Activated T-cell treated with anti-CD3 and anti-CD28 coated beads for 1 hour (primary cell): ENCODE measurements around the gene FCRL1.

ENCODE experiments used
- DNase-seq: peaks from one replicate; pipeline ENCODE4 v3.0.0-alpha.2; 2020; ENCODE audit warnings: low read depth

Gene FCRL1, protein sequence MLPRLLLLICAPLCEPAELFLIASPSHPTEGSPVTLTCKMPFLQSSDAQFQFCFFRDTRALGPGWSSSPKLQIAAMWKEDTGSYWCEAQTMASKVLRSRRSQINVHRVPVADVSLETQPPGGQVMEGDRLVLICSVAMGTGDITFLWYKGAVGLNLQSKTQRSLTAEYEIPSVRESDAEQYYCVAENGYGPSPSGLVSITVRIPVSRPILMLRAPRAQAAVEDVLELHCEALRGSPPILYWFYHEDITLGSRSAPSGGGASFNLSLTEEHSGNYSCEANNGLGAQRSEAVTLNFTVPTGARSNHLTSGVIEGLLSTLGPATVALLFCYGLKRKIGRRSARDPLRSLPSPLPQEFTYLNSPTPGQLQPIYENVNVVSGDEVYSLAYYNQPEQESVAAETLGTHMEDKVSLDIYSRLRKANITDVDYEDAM

DNA sequence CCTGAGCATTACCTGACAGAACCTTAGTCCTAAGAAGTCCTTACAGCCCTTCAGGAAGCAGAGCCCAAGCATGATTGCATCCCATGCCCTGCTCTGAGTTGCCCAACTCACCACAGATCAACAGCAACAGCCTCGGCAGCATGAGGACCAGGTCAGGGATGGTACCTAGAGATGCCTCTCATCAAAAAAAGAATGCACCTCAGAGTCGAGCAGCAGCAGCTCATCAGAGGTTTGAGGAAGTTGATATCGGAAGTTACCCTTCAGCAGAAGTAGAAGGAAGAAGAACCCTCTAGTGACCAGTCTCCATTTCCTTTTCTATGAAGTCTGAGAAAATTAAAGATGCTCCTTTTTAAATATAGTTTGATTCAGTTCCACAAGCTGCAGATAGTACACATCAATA, at the start of gene FCRL1:
TSS of gene FCRL1 (minus strand) at position 225 of the 400 bp plus-strand sequence. CDS start at position 142, 83 bp downstream.
- DNase-seq: no peak

DNA sequence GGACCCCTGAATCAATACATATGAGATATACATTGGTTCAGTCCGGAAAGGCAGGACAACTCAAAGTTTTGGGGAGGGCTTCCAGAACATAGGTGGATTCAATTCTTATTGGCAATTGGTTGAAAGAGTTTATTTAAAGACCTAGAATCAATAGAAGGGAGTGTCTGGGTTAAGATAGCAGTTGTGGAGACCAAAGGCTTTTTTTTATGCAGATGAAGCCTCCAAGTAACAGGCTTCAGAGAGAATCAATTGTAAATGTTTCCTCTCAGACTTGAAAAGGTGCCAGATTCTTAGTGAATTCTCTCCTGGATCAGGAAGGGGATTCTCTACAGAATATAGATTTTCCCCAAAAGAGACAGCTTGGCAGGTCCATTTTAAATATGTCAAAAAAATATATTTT, 48.7 kb upstream of the FCRL1 start:
- DNase-seq: no peak

GRCh38 chr1:157862114-157863070, 42.5 kb upstream of the FCRL1 start:
- no peak for DNase-seq

DNA sequence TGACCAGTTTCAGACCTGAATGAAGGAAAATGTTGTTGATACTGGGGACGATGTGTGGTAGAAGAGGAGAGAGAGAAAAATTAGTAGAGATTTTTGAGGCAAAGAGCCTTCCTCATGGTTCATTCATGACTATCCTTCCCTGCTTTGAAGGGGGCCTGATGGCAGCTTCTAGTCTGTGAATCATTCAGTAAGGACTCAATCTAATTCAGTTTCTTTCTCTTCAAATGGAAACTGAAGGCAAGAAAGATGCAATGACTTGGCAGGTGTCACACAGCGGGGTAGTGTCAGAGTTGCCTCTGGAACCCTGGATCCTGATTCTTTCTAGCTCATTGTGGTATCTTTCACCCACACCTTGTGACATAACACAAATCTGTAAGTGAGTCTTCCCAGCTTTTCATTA, 36.6 kb upstream of the FCRL1 start:
- DNase-seq: no peak

GRCh38 chr1:157852476-157852875, 32.6 kb upstream of the FCRL1 start:
- no peak for DNase-seq

DNA sequence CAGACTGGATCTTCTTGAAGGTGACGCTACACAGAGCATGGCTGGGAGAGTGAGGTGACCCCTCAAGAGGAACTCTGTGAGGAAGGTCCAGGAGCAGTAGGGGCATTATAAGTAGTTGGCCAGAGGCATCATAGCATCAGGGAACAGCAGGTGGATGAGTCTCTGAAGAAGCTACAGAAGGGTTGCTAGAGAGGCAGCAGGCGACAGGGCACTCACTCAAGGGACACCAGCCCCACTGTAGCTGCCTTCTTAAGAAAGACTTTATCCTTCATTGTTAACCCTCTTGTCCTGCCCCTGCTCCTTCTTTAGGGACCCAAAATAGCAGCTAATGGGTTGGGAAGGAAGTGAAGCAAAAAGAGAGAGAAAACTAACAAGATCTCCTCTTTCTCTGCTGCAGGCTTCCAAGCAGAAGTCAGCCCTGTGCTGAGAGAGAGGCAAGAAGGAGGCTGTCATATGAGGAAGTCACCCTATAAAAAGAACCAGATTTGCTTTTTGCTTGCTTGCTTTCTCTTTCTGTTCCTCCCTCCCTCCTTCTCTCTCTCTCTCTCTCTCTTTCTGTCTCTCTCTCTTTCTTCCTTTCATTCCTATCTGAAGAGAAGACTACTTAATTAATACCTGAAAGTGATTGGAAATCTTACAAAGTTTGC, 29.4 kb upstream of the FCRL1 start:
- DNase-seq: no peak

DNA sequence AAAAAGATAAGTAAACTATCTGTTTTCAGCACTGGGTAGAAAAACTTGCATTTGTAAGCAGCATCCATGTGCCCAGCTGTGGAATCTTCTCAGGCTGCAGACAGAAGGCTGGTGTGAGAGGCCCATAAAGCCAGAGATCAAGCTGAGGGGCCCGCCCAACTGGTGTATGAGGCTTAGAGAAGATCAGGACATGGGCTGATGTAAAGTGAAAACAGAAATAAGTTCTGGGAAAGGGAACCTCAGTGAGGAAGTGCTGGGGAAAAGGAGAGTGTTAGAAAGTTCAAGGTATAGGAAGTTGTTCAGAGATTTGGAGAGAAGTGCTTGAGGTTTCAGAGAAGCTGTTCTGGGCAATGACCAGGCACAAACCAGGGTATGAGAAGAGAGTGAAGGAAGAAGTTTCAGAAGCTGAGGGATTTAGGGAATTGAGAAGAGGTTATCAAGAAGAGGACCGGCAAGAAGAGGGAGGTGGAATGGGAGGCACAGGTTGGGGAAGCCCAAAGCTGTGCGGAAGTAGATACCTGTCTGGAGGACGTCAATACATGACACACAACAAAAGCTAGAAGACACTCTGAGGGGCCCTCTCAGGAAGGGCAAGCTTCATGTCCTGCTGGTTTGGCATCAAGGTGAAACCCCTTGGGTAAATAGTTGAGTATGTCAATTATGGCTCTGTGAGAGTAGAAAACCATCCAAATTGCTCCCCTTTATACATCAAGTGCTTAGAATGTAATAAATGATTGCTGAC, 24.3 kb upstream of the FCRL1 start:
- no peak for DNase-seq

- DNase-seq: no peak
Observed at GRCh38 chr1:157842939-157843338, 23.0 kb upstream of the FCRL1 start.

DNA sequence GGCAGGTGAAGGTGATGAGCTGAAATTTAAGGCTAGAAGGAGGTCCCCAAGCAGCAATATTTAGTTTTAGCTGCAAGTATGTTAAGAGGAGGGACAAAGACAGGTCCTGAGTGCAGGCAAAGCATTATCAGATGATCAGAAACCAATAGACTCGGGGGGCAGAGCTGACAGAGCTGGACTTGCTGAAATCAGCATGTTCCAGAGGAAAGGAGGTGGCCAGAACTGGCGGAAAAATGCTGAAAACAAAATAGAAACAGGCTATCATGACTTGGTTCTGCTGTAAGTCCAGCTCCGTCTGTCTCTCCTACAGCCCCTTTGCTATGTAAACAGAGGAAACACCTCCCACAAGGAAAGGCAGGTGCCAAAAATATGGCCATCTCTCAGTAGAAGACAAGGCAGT, 21.8 kb upstream of the FCRL1 start, which contains the start of gene CD5L:
TSS of gene CD5L (minus strand) at position 101 of the 400 bp plus-strand sequence. CDS start 107 bp downstream, outside the sequence.
- no peak for DNase-seq

GRCh38 chr1:157838966-157839365, 19.0 kb upstream of the FCRL1 start:
- no peak for DNase-seq

DNA sequence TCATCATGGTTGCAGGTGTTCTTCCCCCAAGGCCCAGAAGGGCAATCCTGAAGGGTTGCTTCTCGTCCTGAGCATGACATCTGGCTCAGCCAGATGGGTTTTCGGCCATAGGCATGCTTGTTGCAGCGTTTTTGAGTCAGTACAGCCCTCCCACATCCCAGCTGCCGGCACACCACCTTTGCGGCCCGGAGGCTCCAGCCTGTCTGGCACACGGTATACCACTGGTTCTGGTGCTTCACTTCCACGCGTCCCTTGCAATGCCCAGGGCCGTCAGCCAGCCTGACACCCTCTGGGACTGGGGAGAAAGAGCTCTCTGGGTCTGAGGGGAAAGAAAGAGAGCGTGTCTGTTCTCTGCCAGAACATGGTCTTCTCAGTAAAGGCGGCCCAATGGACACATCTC, 14.5 kb upstream of the FCRL1 start:
- DNase-seq: no peak

- no peak for DNase-seq
Observed at GRCh38 chr1:157833145-157833544, 13.2 kb upstream of the FCRL1 start.

GRCh38 chr1:157831968-157832626, 12.2 kb upstream of the FCRL1 start:
- DNase-seq: no peak

GRCh38 chr1:157830887-157831286, 11.0 kb upstream of the FCRL1 start:
- no peak for DNase-seq

DNA sequence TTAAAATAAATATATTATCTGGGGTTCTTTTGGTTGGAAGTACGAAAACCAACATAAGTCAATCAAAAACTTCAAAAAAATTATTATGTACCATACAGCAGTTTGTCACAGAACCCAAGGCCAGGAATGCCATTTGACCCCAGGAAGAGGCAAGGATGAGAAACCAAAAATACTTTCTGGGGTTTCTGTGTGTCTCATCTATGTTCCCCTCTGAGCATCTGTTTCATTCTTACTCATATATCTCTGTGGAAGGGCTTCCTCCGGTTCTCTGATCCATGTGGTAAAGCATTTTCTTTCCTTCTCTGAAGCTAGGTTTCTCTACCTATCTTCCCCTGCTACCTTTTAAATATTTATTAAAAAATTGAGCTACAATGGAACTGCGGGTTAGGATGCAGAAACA, 9.8 kb upstream of the FCRL1 start:
- no peak for DNase-seq

GRCh38 chr1:157829210-157829609, 9.3 kb upstream of the FCRL1 start:
- no peak for DNase-seq

DNA sequence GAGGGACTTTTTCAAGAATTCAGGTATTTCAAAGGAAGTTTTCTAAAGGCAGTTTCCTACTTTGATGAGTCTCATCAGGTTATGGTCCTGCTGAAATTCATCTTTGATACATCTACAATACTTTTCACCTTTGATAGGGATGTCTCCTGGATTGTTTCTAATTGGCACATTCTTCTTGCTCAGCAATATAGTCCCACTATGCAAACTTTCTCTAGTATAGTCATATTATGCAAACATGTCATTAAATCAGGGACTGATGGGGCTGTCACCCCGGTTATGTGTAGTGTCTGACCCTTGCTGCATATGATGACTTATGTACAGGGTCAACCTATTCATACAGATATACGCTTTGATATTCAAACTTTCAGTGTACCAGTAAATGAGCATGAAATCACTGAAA, 379 bp upstream of the FCRL1 start:
- no peak for DNase-seq

GRCh38 chr1:157819215-157819614, 705 bp downstream of the FCRL1 start:
- DNase-seq: no peak

DNA sequence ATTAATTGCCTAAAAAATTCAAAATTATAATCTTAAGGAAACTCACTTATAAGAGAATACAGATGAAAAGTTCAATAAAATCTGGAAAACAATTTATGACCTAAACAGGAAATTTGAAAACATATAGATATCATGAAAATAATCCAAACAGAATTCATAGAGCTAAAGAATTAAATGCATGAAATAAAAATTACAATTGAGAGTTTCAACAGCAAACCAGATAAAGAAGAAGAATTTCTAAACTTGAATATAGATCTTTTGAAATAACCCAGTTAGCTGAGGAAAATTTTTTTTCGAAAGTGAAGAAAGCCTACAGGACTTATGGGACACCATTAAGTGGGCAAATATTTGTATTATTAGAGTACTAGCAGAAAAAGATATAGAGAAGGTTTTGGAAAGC, 6.7 kb downstream of the FCRL1 start:
- DNase-seq: no peak

GRCh38 chr1:157806431-157807149, 13.3 kb downstream of the FCRL1 start:
- no peak for DNase-seq
